DMS79 treated with DMSO at 0.1 percent for 48 hours (cell line): ENCODE data around the gene TRMT1.

Source experiments
- DNase-seq: peaks from one replicate; lab custom pipeline; 2025; lab: John Stamatoyannopoulos, UW

Gene TRMT1

DNA sequence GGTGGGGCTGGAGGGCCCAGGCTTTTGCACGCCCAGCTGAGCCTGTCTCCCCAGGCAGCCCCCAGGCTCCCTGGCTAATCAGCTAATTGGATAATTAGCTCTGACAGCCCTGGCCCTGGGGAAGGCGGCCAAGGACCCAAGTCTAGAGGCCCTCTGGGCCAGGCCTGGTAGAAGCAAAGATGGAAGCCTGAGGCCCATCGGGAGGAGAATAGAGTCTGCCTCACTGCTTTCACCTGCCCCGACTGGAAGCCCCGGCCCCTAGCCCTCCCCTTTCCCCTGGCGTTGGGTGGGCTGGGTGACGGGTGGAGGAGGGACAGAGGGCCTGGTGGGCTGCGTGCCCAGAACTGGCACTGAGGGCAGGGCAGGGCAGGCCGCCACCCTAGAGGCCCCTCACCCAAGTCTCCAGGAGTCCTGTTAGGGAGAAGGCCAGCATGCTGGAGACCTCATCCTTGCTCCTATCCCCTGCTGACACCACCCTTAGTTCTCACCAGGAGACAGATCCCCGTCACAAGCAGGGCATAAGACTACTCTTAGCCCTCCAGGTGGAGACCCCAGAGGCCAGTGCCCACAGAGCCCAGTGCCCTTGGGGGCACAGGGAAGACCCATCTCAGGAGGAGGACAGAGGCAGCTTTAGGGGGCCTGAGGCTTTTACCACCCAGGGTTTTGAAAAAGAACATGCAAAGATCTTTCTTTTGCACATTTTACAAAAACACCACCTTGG, 25.9 kb downstream of the TRMT1 start:
- no peak for DNase-seq

DNA sequence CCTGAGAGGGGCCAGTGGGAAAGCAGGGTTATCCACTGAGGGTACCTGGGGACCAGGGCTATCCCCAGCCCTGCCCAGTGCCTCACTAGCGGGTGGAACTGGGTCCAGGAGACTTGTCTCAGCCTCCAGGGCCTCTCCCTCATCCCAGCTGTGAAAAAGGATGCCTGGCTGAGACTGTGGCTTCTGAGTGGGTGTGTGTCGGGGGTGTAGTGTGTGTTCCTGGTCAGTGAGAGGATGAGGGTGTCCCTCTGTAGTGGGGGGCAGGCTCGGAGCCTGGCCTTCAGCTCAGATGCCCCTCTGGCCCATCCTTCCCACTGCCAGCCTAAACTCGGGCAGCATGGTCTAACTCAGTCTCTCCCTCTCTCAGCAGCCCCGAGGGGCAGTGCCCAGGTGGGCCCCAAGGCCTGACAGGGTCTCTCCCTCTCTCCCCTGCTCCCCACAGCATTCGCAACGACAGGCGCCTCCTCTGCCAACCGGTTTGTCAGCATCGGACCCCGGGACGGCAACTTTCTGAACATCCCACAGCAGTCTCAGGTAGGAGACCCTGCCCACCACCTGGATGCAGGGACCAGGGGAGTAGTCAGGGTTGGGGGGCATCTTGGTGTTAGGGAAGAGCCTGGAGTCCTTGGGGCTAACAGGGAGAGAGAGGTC, 26.6 kb downstream of the TRMT1 start:
- no peak for DNase-seq

DNA sequence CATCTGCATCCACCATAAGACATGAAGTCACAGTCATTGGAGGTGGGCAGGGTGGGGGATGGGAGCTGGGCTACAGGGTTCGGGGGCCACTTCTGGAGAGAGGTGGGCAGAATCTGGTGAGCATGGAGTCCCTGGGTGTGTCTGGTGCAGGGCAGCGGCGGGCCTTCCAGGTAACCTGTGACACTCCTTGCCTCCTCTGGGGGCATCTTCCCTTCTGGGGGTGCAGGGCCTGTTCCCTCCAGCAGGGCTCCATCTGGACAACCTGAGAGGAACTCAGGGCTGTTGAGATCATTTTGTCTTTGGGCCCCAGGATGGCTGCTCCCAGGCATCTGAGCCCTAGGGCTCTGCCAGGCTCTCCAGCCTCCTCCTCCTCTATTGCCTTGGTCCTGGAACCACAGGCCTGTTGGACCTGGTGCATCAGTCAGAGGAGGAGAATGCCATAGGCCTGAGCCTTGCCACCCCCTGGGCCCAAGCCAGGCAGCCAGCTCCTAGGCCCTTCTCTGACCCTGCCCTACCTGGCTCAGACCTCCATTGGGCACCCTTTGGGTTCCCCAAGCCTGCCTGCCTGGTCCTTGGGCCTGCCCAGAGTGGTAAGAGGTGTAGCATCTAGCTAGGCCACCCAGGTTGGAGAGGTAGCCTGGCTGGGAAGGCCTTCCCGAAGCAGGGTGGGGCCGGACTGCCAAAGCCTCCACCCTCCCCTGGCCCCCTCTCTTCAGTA, 27.2 kb downstream of the TRMT1 start:
- no peak for DNase-seq

DNA sequence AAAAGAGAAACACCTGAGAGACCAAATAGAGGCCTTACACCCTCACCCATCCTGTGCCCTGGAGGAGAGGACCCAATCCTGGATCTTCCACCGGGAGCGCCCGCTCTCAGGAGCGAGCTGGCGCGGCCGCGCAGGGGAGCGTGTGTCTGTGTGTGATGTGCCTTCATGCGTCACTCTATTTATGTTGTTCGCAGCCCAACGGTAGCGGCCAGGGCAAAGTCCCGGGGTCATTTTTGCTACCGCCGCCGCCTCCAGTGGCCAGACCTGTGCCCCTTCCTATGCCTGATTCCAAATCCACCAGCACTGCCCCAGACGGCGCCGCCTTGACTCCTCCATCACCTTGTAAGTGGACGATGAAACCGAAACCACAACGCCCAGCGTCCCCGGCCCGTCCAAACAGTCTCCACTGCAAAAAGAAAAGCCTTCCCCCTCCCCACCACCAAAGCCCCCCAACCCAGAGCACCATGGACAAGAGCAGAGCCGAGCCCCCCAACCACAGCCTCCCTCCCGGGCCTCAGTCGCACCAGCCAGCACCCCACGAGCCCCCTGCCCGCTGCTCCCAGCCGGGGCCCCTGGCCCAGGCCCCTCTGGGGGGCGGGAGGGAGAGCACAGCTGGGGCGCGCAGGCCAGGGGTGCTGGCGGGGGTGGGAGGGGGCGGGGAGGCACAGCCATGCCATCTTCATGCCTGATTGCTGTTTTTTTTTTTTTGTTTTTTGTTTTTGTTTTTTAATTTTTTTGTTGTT, 28.6 kb downstream of the TRMT1 start:
- no peak for DNase-seq

DNA sequence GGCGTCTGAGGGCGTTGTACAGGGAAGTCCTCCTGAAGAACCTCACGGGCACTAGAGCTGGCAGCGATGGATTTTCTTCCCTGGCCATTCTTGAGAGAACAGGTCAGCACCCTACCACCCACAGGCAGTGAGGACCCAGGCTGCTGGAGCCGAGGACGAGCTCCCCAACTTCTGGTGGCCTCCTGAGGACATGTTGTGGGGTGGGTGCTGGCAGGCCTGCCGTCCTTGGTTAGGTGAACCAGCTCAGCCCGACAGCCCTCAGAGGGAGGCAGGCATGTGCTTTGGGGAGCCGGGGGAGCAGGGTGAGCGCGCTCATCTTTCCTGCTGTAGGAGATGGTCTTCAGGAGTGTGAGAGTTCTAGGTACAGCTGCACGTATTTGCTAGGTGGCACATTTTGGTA, 29.2 kb downstream of the TRMT1 start:
- DNase-seq, result no peak

DNA sequence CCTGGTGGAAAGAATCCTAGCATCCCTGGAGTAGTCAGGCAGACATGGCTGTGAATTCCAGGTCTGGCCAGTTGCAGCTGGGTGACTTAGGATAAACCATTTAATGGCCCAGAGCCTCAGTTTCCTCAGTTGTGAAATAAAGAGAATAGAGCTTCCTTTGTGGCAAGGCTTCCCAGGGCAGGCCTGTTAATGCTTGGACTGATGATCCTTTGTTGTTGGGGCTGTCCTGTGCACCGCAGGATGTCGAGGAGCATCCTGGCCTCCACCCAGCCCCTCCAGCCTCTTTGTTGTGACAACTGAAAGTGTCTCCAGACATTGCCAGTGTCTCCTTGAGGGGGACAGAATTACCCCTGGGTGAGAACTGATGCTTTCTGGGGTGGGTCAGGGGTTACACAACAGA, 30.2 kb downstream of the TRMT1 start:
- no peak for DNase-seq

DNA sequence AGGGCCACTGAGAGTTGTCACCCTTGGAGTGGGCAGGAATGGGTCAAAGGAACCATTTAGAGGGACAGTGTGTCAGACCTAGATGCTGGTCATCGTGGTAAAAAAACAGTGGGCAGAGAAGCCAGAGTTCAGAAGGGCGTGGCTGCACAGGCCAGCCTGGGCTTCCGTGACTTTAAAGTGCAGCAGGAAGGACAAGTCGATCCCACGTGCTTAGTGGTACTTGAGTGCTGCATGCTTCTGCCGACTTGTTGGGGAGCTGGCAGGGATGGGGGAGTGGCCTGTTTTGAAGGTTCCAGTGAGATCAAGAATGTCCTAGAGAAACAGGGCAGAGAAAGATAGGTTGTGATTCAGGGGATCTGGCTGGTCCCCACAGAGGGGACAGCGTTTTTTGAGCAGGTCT, 30.9 kb downstream of the TRMT1 start:
- no peak for DNase-seq

DNA sequence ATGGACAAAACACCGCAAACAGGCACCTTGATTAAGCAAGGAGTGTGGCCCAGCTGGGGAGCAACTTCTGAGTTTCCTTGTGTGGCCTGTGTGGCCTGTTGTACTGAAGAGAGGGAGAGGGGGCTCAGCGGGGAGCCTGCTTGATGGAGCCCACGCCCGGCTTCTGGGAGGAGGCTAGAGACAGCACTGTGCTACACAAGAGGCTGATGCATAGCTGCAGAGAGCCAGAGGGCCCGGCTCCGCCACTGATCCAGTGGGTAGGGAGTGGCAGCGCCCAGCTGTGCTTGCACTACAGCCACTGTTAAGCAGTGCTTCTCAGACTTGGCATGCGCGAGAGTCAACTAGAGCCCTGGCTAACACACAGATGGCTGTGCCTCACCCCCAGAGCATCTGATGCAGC, 32.9 kb downstream of the TRMT1 start:
- DNase-seq, result peak; percentile 50

DNA sequence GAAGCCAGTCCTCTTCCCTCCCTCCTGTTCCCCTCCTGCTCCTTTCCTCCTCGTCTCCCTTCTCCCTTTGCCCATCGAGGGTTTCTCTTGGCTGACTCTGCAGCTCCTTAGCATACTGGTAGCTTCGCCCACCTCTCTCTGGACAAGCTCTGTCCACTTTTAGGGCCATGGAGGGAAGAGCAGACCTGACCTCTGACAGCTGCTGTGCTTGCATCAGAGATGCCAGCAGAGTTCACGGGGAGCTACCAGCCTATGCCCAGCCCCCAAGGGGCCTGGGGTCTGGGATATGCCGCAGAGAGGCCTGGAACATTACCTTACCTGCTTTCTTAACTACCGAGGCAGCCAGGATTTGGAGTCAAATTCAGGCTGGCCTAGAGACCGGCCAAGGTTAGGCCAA, 33.5 kb downstream of the TRMT1 start:
- no peak for DNase-seq

DNA sequence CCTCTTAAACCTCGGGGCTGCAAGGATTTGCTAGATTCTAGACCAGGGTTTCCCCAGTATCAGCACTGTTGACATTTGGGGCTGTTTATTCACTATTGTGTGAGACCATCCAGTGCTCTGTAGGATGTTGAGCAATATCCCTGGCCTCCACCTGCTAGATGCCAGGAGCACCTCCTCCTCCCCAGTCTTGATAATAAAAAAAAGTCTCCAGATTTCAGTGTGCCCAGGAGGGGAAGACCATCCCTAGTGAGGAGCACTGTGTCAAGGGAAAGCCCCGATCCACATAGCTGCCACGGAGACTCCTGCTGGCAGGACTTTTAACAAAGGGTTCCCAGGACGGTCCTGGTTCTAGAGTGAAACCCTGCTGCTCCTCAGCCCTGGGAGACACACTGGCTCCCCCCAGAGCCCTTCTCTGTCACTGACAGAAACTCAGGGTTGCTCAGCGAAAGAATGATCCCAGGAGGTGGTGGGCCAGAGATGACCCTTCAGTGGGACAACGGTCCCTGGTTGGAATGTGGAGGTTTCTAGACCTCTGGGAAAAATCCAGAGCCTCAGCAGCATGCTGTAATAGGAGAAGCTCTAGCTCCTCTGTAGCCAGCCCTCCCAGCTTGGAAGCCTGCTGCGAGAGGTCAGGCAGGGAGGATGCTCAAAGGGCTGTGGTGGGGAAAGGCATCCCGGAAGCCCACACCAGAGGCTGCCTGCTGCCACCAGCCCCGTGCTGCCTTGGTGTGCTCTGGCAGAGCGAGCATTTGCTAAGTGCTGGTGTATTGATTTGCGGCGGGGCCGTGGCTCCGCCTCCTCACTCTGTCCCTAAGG, 34.1 kb downstream of the TRMT1 start:
- DNase-seq, result peak; percentile 91

DNA sequence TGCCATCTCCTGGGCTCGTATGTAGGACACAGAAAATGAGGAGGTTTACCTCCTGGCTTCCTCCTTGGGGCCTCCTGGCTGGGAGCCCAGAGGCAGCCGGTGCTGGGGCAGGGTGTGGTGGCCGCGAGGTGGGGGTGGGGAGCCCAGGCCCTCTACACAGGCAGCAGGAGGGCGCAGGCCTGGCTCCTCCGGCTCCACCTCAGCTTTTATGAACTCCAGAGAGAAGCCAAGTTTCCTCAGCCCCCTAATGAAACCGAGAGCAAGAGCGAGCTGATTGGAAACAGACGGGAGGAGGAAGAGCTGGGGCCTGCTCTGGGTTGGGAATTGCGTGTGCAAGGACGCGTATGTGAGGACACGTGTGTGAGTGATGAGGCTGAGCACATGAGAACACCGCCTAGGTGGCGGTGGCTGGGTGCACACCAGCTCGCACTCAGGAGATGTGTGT, 37.0 kb downstream of the TRMT1 start:
- DNase-seq, result peak; percentile 71

DNA sequence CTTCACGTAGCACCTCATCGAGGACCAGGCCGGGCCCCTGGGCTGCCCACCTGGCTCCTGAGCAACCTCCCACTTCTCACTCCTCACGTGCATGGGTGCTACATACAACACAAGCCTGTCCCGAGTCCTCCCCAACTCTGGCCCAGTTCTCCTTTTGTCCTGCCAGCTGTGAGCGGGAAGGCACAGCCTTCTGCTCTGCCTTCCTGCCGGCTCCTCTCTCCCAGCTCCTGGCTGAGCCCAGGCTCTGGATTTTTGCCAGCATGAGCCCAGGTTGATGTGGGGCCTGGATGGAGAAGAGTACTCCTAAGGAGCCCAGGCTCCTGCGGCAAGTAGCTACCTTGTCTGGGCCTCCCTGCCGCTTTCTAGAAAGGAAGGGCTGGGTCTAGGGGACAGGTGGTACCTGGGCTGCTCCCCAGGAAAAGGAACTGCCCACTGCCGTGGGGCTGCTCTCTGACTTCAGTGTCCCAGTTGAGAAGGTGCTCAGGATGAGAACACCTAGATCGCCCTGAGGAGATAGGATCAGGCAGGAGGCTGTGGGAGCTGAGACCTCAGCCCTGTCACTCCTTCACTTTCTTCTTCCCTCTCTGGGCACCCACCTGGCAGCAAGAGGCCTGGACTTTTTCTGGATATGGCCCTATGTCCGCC, 37.5 kb downstream of the TRMT1 start:
- peak; percentile 79 for DNase-seq

DNA sequence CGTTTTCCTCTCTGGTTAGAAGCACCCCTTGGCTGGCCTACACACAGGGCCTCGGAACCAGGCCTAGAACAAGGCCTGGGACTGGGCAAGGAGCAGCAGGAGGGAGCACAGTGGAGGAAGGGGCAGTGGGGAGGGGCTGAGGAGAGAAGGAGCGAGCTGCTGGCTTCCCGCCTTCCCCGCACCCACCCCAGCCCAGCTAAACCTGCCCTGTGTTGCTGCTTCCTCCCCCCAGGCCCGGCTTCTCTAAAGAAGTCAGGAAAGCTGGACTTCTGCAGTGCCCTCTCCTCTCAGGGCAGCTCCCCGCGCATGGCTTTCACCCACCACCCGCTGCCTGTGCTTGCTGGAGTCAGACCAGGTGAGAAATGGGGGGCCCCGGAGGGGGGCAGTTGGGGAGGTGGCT, 38.2 kb downstream of the TRMT1 start:
- DNase-seq, result no peak

DNA sequence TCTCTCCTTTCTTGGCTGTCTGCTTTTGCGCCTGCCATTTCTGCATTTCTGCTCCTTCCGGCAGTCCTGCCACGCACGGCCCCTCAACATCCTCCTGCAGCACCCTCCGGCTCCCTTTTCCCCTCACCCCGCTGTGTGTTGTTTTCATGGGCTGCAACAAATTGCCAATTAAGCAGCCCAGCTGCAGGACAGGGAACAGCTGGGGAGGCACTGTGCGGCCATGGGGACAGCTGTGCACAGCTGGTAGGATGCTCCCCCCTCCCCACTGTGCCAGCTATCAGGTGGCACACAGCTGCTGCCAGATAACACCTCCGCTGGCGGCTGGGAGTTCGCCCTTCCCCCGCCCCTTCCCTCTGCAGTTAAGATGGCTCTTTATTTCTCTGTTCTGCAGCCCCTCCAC, 39.3 kb downstream of the TRMT1 start:
- peak; percentile 44 for DNase-seq

DNA sequence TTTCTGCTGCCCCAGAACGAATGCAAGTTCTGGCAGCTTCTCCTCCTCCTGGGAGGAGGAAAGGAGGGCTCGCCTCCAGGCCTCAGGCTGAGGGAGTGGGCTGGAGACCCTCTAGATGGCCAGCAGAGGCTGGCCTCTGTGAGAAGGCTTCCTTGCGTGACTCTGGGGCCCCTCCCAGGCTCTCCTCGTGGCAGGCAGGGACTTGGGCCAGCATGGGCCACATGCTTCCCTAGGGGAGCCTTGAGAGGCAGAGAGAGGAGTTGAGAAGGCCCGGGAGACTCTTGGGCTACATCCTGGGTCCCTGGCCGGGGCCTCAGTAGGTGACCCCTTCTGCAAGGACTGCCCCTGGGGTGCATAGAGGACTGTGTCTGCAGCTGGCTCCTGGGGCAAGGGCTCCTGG, 39.8 kb downstream of the TRMT1 start:
- DNase-seq, result no peak

DNA sequence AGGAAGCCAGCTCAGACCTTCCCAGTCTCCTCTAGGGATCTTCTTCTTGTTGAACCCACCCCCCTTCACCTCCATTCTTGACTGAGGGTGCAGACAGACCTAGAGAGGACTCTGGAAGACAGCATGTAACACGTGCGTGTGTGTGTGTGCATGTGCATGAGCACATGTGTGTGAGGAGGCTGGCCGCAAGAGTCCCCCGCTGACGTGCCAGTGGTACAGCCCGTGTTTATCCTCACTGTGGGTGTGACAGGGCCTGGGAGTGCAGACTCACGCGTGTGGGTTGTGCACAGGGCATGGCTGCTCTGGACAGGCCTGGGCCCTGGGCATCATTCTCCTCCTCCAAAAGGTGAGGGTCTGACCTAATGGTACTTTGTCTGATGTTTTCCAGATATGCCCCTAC, 40.2 kb downstream of the TRMT1 start:
- no peak for DNase-seq

DNA sequence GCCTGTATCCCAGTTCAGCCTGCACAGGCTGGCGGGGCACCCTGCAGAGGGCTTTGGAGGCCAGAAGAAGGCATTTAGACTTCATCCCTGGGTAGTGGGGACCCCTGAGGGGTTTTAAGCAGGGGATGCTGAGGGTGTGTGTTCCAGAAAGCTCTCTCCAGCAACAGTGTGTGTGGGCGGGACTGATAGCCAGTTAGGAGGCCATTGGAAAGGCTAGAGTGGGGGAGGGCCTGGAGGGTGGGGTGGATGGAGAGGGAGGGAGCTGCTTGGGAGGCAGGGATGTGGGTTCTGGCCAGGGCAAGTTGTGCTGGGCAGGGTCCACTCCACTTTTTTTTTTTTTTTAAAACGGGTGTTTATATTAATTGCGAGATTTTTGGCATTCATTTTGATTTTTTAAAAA, 42.2 kb downstream of the TRMT1 start:
- no peak for DNase-seq

DNA sequence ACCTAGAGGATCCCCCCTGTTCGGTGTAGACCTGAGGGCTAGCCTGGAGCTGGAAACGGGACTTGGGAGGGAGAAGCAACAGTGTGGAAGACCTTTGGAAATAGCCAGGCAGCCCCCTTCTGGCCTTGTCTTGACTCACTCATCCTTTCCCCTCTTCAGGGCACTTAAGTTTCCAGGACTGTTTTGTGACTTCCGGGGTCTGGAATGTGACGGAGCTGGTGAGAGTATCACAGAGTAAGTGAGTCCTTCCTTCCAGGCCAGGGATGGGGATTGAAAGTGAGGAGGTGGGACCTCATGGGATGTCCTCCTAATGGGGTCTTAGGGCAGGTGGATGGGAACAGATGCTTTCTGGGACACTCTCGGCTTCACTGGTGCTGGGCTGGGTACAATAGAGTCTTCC, 43.3 kb downstream of the TRMT1 start:
- no peak for DNase-seq

DNA sequence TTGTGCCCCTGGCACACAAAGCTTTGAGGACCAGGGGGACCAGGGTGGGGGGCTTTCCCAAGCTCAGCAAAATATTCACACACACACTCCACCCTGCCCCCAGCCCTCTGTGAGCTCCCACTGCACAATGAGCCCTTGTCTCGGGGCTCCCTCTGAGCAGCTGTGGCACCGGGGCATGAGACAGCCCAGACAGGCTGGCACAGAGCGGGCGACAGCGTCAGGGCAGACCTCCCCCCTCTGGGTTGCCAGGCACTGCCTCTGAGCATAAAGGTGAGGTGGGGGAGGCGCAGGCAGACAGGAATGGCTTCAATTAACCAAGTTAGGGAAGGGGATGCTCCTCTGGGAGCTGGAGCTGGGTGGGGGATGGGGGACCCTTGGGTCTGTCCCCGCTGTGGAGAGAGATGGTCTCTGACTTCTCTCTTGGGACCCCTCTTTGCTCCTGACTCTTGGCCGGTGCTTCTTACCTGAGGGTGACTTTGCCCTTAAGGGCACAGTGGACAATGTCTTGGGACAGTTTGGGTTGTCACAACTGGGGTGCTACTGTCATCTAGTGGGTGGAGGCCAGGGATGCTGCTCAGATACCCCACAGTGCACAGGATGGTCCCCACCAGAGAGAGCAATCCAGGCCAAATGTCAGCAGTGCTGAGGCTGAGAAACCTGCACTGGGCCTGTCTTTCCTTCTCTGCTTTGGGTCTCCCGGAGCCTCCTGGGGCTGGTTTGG, 44.2 kb downstream of the TRMT1 start:
- DNase-seq, result no peak

DNA sequence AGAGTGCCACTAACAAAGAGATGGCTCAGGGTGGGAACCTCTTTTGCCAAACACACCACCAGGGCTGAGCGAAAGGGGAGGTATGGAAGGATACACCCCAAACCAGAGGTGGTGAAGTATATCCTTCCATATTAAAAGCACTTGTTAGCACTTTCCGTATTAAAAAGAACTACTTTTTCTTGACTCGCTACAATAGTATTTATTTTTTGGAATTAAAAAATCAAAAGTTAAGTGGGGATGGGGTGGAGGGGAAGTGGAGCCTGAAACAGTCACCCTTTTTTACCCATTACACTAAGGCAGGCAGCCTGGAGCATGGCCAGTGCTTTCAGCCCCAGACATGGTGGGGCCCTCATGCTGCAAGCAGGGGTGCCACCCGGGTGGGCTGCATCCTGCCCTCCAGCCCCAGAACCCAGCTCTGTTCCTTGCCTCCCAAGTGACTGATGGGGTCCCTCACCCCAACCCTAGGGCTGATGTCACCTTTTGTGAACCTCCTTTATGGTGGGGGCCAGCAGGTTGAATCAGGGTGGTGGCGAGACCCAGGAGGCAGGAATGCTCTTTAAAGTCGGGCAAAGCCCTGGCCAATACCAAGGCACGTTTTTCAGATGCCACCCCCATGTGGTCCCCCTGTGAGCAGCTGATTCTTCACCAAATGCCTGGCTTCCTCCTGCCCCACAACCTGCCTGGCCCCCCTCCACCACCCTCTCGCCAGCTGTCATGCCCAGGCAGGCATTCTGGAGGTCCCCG, 44.9 kb downstream of the TRMT1 start:
- DNase-seq, result no peak
